Measurements from ENCODE around the gene SEMA3B.
"Not testable (repeated sequence)": the region's sequence is repeated elsewhere in the genome, so short reads cannot be mapped to it uniquely, and the experiment has no call there.

GRCh38 chr3:50272538-50272910 is 3.6 kb downstream of the SEMA3B start:
- not testable (repeated sequence) for TF ChIP-seq CTCF (IDR thresholded peaks at IDR 0.05); POLR2AphosphoS5 (IDR thresholded peaks at IDR 0.05); POLR2A (IDR thresholded peaks at IDR 0.05; ENCODE audit: low read depth)

Data from esophagus muscularis mucosa (tissue), 3 donors.